Omental fat pad (tissue), 4 donors: ENCODE data around the gene TFAP2E. TPM values are rescaled to one million over a fixed set of nuclear protein-coding genes. Genes with fewer than 3 reads are reported as not detected.
"Not testable (repeated sequence)": the region's sequence is repeated elsewhere in the genome, so short reads cannot be mapped to it uniquely, and the experiment has no call there.

ENCODE experiments used
- ATAC-seq: fragments of 150-250 bp; one replicate; pipeline ENCODE4 v1.9.1; 2016; ENCODE audit warnings: mild to moderate bottlenecking, moderate library complexity; ENCODE audit not compliant: low FRiP score
- DNase-seq: peaks from one replicate; pipeline ENCODE4 v3.0.0-alpha.2; 2019; ENCODE audit warnings: low spot score
- CTCF ChIP-seq, 3 donors: fragments of 450-650 bp; IDR thresholded peaks; one replicate each; pipeline ENCODE4 v1.5.1; 2016 to 2017; ENCODE audit warnings: antibody characterized with exemption in 3 of 3, mild to moderate bottlenecking in 3 of 3, moderate library complexity in 2 of 3
- total RNA-seq, 4 donors: library from RNA; depleted of rRNA; stranded (reverse); fragments of >200 nt; gene quantifications; one replicate each; pipeline ENCODE4 v1.1.0, GENCODE V29; 2016

TFAP2E gene
- total RNA-seq, 4 donors from 2014 or later, result 0.25 to 0.72 (median 0.50) TPM

DNA sequence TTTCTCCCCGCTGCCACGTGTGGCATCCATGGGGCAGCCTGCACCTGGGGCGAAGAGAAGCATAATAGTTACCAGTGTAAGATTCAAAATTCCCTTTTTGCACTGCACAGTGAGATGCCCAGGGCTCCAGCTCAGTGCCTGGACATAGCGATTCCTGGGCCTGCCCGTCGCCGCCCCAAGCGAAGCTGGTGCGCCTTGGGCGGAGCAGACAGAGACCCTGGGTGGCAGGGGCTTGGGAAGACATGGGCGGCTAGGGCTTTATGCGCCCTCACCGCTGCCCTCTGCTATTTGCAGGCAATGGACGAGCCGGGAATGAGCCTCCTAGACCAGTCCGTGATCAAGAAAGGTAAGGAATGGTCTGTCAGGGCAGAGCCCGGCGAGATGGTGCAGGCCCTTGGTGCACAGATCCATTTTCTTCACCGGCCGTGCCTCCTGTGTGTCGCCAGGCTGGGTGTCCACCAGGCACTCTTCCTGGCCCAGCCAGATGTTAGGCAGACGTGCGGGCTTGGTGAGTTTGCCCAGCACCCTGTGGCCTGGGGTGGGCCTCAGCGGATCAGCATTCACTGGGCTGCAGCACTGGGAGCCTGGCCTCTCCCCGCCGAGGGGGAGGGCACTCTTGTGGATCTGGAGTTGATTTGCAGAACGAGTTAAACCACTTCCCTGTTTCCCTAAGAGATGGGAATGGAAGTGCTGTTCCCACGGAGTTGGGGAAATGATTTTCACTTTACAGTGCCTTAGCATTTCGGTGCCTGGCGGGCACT, 1.7 kb downstream of the TFAP2E start:
- no peak for DNase-seq
- ATAC-seq, result no peak
- no peak for TF ChIP-seq CTCF (IDR thresholded peaks at IDR 0.05)

DNA sequence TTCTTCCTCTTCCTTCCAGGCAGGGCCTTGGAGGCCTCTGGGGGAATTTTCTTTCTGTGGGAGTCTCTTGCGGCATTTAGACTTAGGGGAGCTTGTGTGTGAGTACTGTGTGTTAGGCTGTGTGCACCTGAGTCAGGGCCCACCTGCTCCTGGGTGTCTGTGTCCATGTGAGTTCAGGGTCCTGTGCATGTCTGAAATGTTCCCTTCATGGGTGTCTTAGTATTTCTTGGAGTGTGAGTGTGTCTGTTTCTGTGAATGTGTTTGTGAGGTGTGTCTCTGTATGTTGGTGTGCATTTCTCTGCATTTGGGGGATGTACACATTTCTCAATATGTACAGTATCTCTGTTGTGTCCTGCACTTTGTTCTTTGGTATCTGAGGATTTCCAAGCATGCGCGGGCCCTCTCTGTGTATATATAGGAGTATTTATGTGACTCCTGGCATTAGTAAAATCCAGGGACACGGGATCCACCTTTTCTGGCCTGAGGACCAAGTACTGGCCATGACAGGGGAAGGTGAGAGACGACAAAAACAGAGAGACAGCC, 2.4 kb downstream of the TFAP2E start:
- no peak for TF ChIP-seq CTCF (IDR thresholded peaks at IDR 0.05)
- ATAC-seq (no peak), DNase-seq (no peak)

DNA sequence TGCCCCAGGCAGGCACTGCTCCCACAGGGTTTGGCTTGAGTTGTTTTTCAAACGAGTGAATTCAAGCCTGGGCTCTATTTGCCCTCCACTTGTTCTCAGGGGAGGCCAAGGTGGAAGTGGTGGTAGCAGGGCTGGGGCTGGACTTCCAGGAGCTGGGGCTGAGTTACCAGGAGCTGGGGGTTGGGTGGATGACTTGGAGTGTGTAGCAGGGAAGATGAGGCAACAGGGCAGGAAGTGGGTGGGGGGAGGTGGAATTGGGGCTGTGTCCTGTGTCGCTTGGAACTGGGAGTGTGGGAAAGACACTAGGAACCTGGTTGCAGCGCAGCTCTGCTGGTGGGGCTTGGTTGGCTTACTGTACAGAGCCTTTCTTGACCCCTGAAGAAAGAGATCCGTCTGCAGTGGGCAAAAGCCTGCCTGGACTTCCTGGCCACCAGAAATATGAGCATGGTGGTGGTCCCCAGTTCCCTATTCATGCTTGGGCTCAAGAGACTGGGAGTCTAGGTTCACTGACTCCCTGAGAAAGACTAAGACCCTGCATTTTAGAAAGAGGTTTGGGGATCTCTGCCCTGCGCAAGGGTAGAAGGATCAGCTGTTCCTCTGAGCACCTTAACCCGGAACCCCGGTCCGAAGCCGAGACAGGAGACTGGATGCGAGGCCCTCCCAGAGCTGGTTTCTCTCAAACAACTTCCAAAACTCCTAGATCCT, 3.1 kb downstream of the TFAP2E start:
- TF ChIP-seq CTCF (IDR thresholded peaks at IDR 0.05), result no peak
- no peak for DNase-seq
- ATAC-seq, result no peak

DNA sequence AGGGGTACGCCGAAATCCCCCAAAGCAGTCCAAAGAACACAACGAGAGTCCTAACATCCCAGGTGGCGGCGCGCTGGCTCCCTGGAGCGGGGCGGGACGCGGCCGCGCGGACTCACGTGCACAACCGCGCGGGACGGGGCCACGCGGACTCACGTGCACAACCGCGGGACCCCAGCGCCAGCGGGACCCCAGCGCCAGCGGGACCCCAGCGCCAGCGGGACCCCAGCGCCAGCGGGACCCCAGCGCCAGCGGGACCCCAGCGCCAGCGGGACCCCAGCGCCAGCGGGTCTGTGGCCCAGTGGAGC, 3.6 kb downstream of the TFAP2E start:
- not testable (repeated sequence) for ATAC-seq, DNase-seq

DNA sequence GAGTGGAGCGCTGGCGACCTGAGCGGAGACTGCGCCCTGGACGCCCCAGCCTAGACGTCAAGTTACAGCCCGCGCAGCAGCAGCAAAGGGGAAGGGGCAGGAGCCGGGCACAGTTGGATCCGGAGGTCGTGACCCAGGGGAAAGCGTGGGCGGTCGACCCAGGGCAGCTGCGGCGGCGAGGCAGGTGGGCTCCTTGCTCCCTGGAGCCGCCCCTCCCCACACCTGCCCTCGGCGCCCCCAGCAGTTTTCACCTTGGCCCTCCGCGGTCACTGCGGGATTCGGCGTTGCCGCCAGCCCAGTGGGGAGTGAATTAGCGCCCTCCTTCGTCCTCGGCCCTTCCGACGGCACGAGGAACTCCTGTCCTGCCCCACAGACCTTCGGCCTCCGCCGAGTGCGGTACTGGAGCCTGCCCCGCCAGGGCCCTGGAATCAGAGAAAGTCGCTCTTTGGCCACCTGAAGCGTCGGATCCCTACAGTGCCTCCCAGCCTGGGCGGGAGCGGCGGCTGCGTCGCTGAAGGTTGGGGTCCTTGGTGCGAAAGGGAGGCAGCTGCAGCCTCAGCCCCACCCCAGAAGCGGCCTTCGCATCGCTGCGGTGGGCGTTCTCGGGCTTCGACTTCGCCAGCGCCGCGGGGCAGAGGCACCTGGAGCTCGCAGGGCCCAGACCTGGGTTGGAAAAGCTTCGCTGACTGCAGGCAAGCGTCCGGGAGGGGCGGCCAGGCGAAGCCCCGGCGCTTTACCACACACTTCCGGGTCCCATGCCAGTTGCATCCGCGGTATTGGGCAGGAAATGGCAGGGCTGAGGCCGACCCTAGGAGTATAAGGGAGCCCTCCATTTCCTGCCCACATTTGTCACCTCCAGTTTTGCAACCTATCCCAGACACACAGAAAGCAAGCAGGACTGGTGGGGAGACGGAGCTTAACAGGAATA, 4.2 kb downstream of the TFAP2E start:
- ATAC-seq (peak; percentile 28), DNase-seq (no peak)
- no peak for TF ChIP-seq CTCF (IDR thresholded peaks at IDR 0.05)

DNA sequence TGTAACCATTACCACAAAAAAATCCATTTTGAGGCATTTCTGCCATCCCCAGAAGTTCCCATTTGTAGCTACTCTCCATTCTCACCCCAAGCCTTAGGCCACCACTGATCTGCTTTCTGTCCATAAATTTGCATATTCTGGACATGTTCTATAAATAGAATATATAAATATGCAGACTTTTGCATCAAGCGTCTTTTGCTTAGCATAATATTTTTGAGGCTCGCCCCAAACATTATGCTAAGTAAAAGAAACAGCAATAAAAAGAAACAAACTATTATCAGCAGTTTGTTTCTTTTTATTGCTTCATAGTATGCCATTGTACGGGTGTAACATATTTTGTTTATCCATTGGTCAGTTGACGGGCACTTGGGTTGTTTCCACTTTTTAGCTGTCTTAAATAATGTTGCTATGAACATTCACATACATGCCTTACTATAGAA, 7.9 kb downstream of the TFAP2E start:
- DNase-seq (no peak), ATAC-seq (no peak)
- TF ChIP-seq CTCF (IDR thresholded peaks at IDR 0.05), result no peak

GRCh38 chr1:35581621-35582020, 8.5 kb downstream of the TFAP2E start:
- DNase-seq, ATAC-seq: not testable (repeated sequence)
